ENCODE data around the gene ZNF740. TPM values are rescaled to one million over a fixed set of nuclear protein-coding genes. Genes with fewer than 3 reads are reported as not detected.
A peak's percentile ranks its signal among the peaks of the same experiment; 100 is the strongest.

The ZNF740 gene
- total RNA-seq, 4 donors from 2014 or later, result 11.2 to 21.8 (median 16.5) TPM

DNA sequence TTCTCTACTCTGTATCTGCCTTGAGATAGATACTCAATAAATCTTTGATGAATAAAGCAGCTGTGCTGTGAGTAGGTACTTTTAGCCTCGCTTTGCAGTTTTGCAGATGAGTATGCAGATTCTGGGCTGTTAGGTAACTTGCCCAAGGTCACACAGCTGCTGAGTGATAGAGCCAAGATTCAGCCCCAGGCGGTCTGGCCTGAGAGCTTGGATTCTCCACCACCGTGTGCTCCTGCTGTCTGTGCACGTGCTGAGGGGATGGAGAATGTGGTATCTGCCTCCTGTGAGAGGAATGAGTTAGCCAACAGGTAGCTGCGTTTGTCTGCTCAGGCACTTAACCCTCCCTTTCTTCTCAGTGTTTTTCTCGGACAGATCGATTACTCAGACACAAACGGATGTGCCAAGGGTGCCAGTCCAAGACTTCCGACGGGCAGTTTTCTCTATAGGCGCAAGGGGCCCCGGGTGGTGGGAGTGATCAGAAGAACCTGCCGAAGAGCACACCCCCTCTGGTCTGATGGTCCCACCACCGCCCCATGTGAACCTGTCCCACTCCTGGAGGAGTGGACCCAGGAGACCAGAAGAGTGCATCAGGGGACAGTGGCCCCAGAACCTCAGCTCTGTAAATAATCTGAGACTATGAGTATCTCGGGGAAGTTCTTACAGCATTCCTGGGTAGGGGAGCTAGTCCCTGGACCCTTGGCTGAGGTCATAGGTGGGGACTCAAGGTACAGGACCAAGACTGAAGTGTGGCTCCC lies 6.8 kb downstream of the ZNF740 start:
- TF ChIP-seq, protein P1, sequence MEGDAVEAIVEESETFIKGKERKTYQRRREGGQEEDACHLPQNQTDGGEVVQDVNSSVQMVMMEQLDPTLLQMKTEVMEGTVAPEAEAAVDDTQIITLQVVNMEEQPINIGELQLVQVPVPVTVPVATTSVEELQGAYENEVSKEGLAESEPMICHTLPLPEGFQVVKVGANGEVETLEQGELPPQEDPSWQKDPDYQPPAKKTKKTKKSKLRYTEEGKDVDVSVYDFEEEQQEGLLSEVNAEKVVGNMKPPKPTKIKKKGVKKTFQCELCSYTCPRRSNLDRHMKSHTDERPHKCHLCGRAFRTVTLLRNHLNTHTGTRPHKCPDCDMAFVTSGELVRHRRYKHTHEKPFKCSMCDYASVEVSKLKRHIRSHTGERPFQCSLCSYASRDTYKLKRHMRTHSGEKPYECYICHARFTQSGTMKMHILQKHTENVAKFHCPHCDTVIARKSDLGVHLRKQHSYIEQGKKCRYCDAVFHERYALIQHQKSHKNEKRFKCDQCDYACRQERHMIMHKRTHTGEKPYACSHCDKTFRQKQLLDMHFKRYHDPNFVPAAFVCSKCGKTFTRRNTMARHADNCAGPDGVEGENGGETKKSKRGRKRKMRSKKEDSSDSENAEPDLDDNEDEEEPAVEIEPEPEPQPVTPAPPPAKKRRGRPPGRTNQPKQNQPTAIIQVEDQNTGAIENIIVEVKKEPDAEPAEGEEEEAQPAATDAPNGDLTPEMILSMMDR (IDR thresholded peaks at IDR 0.05), result no peak
- no peak for ATAC-seq (ENCODE audit: low FRiP score)
- no peak for DNase-seq (ENCODE audit: low spot score)

DNA sequence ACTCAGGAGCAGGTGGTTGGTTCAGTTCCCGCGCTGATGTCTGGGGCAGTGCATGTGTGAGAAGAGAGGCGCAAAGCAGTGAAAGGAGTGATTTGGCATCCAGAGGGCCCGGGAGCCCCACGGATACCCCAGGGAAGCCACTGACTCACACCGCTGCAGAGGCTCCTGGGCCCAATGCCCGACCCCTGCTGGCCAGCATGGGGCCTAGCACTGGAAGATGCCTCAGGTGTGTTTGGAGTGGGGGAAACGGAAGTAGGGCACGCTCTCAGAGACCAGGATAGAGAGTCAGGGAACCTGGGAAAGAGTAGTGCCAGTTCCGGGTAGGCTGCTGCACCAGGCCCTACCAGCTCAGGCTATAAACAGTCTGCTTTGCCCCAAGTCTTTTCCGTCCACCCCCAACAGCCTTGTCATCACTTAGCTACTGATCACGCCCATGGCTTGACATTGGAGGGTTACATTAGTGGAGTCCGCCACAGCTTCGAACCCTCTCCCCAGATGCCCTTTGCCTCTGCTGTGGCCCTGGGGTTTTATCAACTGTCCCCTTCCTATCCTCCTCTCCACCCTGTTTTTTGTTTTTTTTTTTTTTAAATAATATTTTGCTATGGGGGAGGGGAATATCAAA lies 9.7 kb downstream of the ZNF740 start:
- TF ChIP-seq, protein P1 (IDR thresholded peaks at IDR 0.05), result peak in 1 of 3 donors; percentile 53
- peak; percentile 30 for DNase-seq (ENCODE audit: low spot score)
- peak; percentile 74 for ATAC-seq (ENCODE audit: low FRiP score)

DNA sequence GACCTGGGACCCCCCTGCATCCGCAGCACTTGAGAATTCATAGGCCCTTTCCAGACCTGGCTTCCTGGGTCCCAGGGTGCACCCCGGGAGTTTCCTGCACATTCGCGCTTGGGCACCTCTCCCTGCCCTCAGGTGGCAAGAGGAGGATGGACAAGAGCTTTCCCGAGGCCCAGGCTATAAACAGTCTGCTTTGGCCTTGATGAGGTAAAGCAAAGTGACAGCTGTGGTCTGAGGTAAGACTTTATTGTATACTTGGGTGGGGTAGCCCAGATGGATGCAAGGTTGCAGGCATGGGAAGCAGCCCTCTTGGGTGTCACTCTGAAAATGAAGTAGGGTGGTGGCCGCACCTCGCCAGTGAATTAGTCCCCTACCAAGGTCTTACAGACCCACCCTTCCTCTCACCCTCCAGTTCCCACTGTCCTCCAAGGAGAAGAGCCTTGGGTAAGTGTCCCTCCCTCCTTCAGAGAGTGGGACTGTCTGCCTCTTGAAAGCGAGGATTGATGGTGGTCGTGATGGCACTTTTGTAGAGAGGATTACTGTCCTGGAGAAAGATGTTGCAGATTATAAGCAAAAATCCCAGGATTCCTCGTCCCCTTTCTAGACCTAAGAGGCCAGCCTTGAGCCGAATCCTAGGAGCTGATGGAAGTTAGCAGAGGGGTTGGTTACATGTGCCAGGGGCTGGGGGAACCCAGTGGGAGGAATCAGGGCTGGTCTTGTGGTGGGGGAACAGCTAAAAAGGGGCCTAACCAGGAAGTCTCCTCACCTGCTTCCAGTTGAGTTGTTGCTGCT lies 10.8 kb downstream of the ZNF740 start:
- TF ChIP-seq, protein P1 (IDR thresholded peaks at IDR 0.05), result no peak
- ATAC-seq (ENCODE audit: low FRiP score) (no peak), DNase-seq (ENCODE audit: low spot score) (no peak)

DNA sequence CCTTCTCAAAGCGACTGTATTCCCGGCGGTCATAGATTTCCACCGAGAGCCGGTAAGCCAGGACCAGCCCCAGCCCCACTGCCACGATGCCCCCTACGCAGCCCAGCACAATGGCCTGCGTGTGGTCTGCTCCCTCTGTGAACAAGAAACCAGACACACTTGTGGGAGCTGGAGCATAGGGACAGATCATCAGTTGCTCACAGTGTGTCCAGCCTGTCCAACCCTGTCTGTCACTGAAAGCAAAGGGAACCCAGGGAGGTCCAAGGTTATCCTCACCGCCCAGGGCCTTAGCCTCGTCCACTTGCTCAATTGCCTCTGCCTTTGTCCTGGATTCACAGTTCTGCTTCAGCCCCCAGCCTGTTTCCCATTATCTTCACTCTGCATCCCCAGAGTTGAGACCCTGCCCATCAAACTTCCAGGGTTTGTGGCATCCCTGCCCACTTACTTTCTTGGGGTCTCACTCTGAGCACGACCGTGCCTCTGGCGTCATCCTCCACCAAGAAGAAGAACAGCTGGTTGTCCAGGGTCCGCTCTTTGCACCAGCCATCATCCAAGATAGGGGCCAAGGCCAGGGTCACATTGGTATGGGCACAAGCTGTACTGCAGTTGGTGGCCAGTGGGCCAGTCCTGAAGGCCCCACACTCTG lies 11.5 kb downstream of the ZNF740 start:
- DNase-seq (ENCODE audit: low spot score) (no peak), ATAC-seq (ENCODE audit: low FRiP score) (no peak)
- TF ChIP-seq, protein P1 (IDR thresholded peaks at IDR 0.05), result no peak

DNA sequence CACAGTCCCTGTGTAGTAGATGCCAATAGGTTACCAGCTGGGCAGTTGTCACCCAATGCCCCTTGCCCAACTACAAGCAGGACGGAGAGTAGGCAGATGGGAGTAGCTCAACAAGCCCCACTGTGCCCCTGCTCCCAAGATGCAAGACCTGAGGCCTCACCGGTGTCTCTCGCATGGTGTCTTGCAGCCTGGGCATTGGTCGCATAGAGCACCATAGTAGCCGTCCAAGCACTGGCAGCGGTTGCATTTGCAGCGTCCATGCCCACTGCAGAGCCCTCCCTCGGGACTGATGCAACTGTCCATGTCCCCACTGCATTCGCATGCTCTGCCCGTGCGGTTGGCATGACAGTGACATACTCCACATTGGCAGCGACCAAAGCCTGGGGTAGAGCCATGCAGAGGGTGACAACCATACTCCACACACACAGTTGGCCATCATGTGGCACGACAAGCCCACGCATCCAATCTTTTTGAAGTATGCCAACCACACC lies 12.1 kb downstream of the ZNF740 start:
- no peak for ATAC-seq (ENCODE audit: low FRiP score)
- TF ChIP-seq, protein P1 (IDR thresholded peaks at IDR 0.05), result no peak
- no peak for DNase-seq (ENCODE audit: low spot score)

DNA sequence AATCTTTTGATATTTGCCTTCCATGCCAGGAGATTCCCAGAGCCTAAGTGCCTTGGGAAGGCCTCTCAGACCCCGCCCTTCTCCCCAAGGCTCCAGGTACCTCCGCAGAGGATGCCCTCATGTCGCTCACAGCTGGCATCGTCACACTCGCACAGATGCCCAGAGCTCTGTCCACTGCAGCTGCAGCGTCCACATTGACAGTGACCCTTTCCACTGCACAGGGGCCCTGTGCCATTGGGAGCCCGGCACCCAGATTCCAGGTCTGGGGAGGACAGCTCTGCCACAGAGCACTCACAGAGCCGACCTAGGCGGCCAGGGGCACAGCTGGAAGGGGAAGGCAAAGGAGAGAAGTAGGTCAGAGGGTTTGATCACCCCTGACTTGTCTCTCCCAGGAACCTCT lies 12.5 kb downstream of the ZNF740 start:
- TF ChIP-seq, protein P1 (IDR thresholded peaks at IDR 0.05), result no peak
- DNase-seq (ENCODE audit: low spot score) (no peak), ATAC-seq (ENCODE audit: low FRiP score) (no peak)
